ENCODE data around the gene OSBPL9.

Gene OSBPL9

DNA sequence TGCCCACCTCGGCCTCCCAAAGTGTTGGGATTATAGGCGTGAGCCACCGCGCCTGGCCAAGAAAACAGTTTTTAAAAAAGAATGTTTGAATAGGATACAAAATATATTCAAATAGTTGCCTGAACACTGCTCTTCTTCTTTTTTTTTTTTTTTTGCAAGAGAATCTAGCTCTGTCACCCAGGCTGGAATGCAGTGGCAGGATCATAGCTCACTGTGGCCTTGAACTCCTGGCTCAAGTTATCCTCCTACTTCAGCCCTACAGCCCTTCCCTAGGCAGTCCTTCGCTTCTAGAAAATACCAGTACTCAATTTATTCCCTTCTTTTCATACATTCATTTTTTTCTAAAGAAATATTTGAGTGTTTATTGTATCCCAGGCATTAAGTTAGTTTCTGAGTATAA, 67.9 kb downstream of the OSBPL9 start:
- no peak for DNase-seq (ENCODE audit: low read depth)
- H3K4me3 ChIP-seq (ENCODE audit: low read depth, low read length), result no peak overlapping the region
- TF ChIP-seq, protein P1, sequence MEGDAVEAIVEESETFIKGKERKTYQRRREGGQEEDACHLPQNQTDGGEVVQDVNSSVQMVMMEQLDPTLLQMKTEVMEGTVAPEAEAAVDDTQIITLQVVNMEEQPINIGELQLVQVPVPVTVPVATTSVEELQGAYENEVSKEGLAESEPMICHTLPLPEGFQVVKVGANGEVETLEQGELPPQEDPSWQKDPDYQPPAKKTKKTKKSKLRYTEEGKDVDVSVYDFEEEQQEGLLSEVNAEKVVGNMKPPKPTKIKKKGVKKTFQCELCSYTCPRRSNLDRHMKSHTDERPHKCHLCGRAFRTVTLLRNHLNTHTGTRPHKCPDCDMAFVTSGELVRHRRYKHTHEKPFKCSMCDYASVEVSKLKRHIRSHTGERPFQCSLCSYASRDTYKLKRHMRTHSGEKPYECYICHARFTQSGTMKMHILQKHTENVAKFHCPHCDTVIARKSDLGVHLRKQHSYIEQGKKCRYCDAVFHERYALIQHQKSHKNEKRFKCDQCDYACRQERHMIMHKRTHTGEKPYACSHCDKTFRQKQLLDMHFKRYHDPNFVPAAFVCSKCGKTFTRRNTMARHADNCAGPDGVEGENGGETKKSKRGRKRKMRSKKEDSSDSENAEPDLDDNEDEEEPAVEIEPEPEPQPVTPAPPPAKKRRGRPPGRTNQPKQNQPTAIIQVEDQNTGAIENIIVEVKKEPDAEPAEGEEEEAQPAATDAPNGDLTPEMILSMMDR (IDR thresholded peaks at IDR 0.05; ENCODE audit: insufficient read depth, low read depth, low read length, missing control alignments), result no peak

- no peak overlapping the region for H3K4me3 ChIP-seq (ENCODE audit: low read depth, low read length)
- TF ChIP-seq, protein P1 (IDR thresholded peaks at IDR 0.05; ENCODE audit: insufficient read depth, low read depth, low read length, missing control alignments), result no peak
- no peak for DNase-seq (ENCODE audit: low read depth)
Observed at GRCh38 chr1:51686450-51686849, 69.6 kb downstream of the OSBPL9 start.

GRCh38 chr1:51689075-51689440, 72.2 kb downstream of the OSBPL9 start:
- DNase-seq (ENCODE audit: low read depth), result no peak
- TF ChIP-seq, protein P1 (IDR thresholded peaks at IDR 0.05; ENCODE audit: insufficient read depth, low read depth, low read length, missing control alignments), result no peak
- no peak overlapping the region for H3K4me3 ChIP-seq (ENCODE audit: low read depth, low read length)

DNA sequence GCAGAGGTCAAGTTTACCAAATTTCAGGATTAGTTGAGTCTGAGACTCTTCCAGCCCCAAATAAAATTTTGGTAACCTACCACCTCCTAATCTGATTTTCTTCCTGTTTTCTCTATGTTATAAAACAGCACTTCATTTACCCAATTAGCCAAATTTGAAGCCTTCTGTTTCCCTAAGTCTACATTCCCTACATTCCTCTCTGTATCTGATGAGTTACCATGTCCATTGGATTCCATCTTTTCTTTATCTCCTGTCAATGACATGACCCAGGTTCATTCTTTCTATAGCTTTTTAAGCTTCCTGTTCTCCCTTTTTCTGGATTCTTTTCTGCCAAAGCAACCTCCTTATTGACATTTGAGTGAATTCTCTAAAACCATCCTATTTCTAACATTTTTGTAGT, 72.8 kb downstream of the OSBPL9 start:
- no peak for DNase-seq (ENCODE audit: low read depth)
- no peak overlapping the region for H3K4me3 ChIP-seq (ENCODE audit: low read depth, low read length)
- TF ChIP-seq, protein P1 (IDR thresholded peaks at IDR 0.05; ENCODE audit: insufficient read depth, low read depth, low read length, missing control alignments), result no peak

GRCh38 chr1:51690285-51690961, 73.5 kb downstream of the OSBPL9 start:
- TF ChIP-seq, protein P1 (IDR thresholded peaks at IDR 0.05; ENCODE audit: insufficient read depth, low read depth, low read length, missing control alignments), result no peak
- H3K4me3 ChIP-seq (ENCODE audit: low read depth, low read length), result no peak overlapping the region
- DNase-seq (ENCODE audit: low read depth), result no peak

DNA sequence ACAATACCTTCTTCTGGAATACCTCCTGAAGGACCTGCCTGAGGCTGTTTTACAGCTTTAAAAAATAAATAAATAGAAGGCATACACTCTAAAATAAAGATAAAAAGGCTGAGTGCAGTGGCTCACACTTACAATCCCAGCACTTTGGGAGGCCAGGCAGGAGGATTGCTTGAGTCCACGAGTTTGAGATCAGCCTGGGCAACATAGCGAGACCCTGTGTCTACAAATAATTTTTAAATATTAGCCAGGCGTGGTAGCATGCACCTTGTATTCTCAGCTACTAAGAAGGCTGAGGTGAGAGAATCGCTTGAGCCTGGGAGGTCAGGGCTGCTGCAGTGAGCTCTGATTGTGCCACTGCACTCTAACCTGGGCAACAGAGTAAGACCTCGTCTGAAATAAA, 75.0 kb downstream of the OSBPL9 start:
- TF ChIP-seq, protein P1 (IDR thresholded peaks at IDR 0.05; ENCODE audit: insufficient read depth, low read depth, low read length, missing control alignments), result no peak
- no peak overlapping the region for H3K4me3 ChIP-seq (ENCODE audit: low read depth, low read length)
- no peak for DNase-seq (ENCODE audit: low read depth)
